B cell (primary cell): ENCODE results near the gene RAC2. TPM values are rescaled to one million over a fixed set of nuclear protein-coding genes. Genes with fewer than 3 reads are reported as not detected.

Experiments used
- ATAC-seq: fragments of 200-7000 bp; cut with Tn5 transposase; one replicate; pipeline ENCODE4 v1.10.0; 2021; ENCODE audit warnings: low read depth, mild to moderate bottlenecking, moderate number of reproducible peaks, moderate library complexity
- CTCF ChIA-PET: fragments of 350-600 bp; sonication (Branson Sonifier 250); formaldehyde crosslinking; loops from one replicate; lab custom pipeline; 2021; ENCODE audit warnings: antibody characterized with exemption, inconsistent platforms; lab: Charles Lee
- POLR2A ChIA-PET: fragments of 350-600 bp; sonication (Branson Sonifier 250); formaldehyde crosslinking; loops from one replicate; lab custom pipeline; 2021; ENCODE audit warnings: antibody characterized with exemption; lab: Charles Lee
- DNase-seq: peaks from one replicate; pipeline ENCODE4 v3.0.0; 2013
- H2AFZ ChIP-seq: 2 replicates; pipeline ENCODE4 v1.6.1; 2012; ENCODE audit warnings: mild to moderate bottlenecking, low read depth, low read length; ENCODE audit not compliant: insufficient read depth, poor library complexity, severe bottlenecking
- H3K27ac ChIP-seq, 2 donors: 1 replicate in 1 of 2; 2 replicates in 1 of 2; pipeline ENCODE4 v1.5.1; 2012 to 2013; ENCODE audit warnings: low read length in 2 of 2, mild to moderate bottlenecking in 2 of 2, moderate library complexity in 1 of 2
- H3K27me3 ChIP-seq, 4 experiments: fragments of 200-600 bp in 1 of 4; sonication (generic) in 1 of 4; replicated peaks in 1 of 4; 1 replicate in 2 of 4; 2 replicates in 2 of 4; pipeline versions ENCODE4 v1.6.1 to v1.7.0; 2013 to 2016; ENCODE audit warnings: low read length in 3 of 4, mild to moderate bottlenecking in 2 of 4, mixed read lengths in 1 of 4, moderate library complexity in 1 of 4; ENCODE audit not compliant: insufficient read depth in 4 of 4, control insufficient read depth in 3 of 4; ENCODE audit errors: control extremely low read depth in 1 of 4
- H3K36me3 ChIP-seq, 2 experiments: replicated peaks in 1 of 2; 1 replicate in 1 of 2; 2 replicates in 1 of 2; pipeline versions ENCODE4 v1.6.1 to v1.7.1; 2013; ENCODE audit warnings: low read length in 1 of 2; ENCODE audit not compliant: insufficient read depth in 2 of 2, control insufficient read depth in 1 of 2; ENCODE audit errors: control extremely low read depth in 1 of 2, extremely low read depth in 1 of 2
- H3K4me1 ChIP-seq, 2 donors: fragments of 200-600 bp in 1 of 2; sonication (generic) in 1 of 2; 1 replicate in 1 of 2; 2 replicates in 1 of 2; pipeline versions ENCODE4 v1.5.1 to v1.6.1; 2013 to 2017; ENCODE audit warnings: low read length in 2 of 2; ENCODE audit not compliant: control insufficient read depth in 2 of 2, insufficient read depth in 2 of 2
- H3K4me2 ChIP-seq: replicated peaks from 2 replicates; pipeline ENCODE3; 2012; ENCODE audit warnings: mild to moderate bottlenecking, low read depth, low read length; ENCODE audit not compliant: poor library complexity, severe bottlenecking
- H3K4me3 ChIP-seq, 5 experiments: fragments of 200-600 bp in 1 of 5; sonication (generic) in 1 of 5; 1 replicate in 3 of 5; 2 replicates in 2 of 5; pipeline versions ENCODE4 v1.5.1 to v1.7.0; 2011 to 2016; ENCODE audit warnings: low read length in 4 of 5, mild to moderate bottlenecking in 4 of 5, low read depth in 2 of 5, control low read depth in 1 of 5, moderate library complexity in 1 of 5; ENCODE audit not compliant: insufficient read depth in 1 of 5; ENCODE audit errors: control extremely low read depth in 1 of 5, extremely low read depth in 1 of 5
- H3K79me2 ChIP-seq: fragments of 200-600 bp; sonication (generic); one replicate; pipeline ENCODE4 v1.6.0; 2016; ENCODE audit warnings: low read length; ENCODE audit not compliant: control insufficient read depth, insufficient read depth
- H3K9ac ChIP-seq: fragments of 200-600 bp; sonication (generic); 2 replicates; pipeline ENCODE4 v1.6.1; 2017; ENCODE audit warnings: mild to moderate bottlenecking, low read length, moderate library complexity
- H3K9me3 ChIP-seq, 3 donors: one replicate each; pipeline versions ENCODE4 v1.6.1 to v1.7.1; 2013; ENCODE audit warnings: low read length in 2 of 3; ENCODE audit not compliant: control insufficient read depth in 2 of 3, insufficient read depth in 1 of 3; ENCODE audit errors: control extremely low read depth in 1 of 3
- H4K20me1 ChIP-seq: 2 replicates; pipeline ENCODE4 v1.6.0; 2012; ENCODE audit warnings: mild to moderate bottlenecking, low read length; ENCODE audit not compliant: insufficient read depth, control insufficient read depth, poor library complexity, severe bottlenecking
- H3K27ac Mint-ChIP-seq: one replicate; pipeline ENCODE4 v1.8.0; 2021; ENCODE audit warnings: mixed read lengths
- H3K27me3 Mint-ChIP-seq: one replicate; pipeline ENCODE4 v1.8.0; 2021; ENCODE audit warnings: mixed read lengths
- H3K4me1 Mint-ChIP-seq: one replicate; pipeline ENCODE4 v1.8.0; 2021; ENCODE audit warnings: mixed read lengths
- H3K4me3 Mint-ChIP-seq: one replicate; pipeline ENCODE4 v1.8.0; 2021; ENCODE audit warnings: mixed read lengths
- H3K9me3 Mint-ChIP-seq: one replicate; pipeline ENCODE4 v1.8.0; 2022; ENCODE audit warnings: mixed read lengths; ENCODE audit not compliant: insufficient read depth
- CTCF ChIP-seq: fragments of 200-600 bp; IDR thresholded peaks from one replicate; pipeline ENCODE4 v1.8.0; 2022; ENCODE audit warnings: antibody characterized with exemption, mild to moderate bottlenecking
- EZH2 ChIP-seq: IDR thresholded peaks from 2 replicates; pipeline ENCODE4 v1.6.1; 2012; ENCODE audit warnings: borderline replicate concordance, low read depth, mild to moderate bottlenecking, moderate library complexity, low read length; ENCODE audit not compliant: insufficient read depth, poor library complexity, severe bottlenecking
- WGBS: methylation state at CpG from one replicate; pipeline ENCODE4 v1.1.5; 2013; ENCODE audit warnings: missing lambda C conversion rate; ENCODE audit not compliant: insufficient coverage; 5-methylcytosine and 5-hydroxymethylcytosine counted together
- intact Hi-C: fragments of 100-400 bp; cut with micrococcal nuclease; formaldehyde crosslinking; loops from one replicate; pipeline ENCODE4 v1.10.0; 2022
- polyA plus RNA-seq: library from polyadenylated mRNA; depleted of rRNA; stranded (reverse); fragments of >200 nt; gene quantifications from 2 replicates; pipeline ENCODE4 v1.2.3, GENCODE V29; 2012
- total RNA-seq, 2 donors: library from RNA; stranded (reverse); fragments of 120-200 nt in 1 of 2; gene quantifications; 1 replicate in 1 of 2; 2 replicates in 1 of 2; pipeline versions ENCODE4 v1.2.3 to v1.2.4, GENCODE V29; 2013 to 2022

The RAC2 gene
- total and polyA plus RNA-seq, 2 donors (not counting 1 experiment from before 2014, with no cell fraction given), result 273 to 776 TPM

- Mint-ChIP-seq H3K9me3 (no peaks in the 10 kb centered on the region), H3K4me3 (peak overlapping the region; percentile 93), H3K27me3 (no peaks in the 10 kb centered on the region), H3K4me1 (peaks cover 33% of the 10 kb centered on the region), H3K27ac (peak overlapping the region; percentile 97)
- CTCF ChIA-PET, result interaction anchor here (1.0 to 13.1 kb wide), 13 partner anchors 15 to 191 kb away, joined by 3 to 377 read pairs (median 12); partner anchors contain the start of genes CYTH4 and RAC2
- intact Hi-C loops, result loop anchor here (1.0 to 5.0 kb wide), 6 partner anchors 16 to 301 kb away; partner anchors contain the start of gene CYTH4
- ATAC-seq, result no peak
- H3K4me3 ChIP-seq, result peak overlapping the region in 4 of 5 experiments; percentile 67 to 93 (median 71)
- peak overlapping the region; percentile 84 for H2AFZ ChIP-seq
- POLR2A ChIA-PET, result no interaction called here
- peaks cover 4% of the 10 kb centered on the region for H3K79me2 ChIP-seq
- H3K9ac ChIP-seq, result peak overlapping the region; percentile 75
- peaks cover 0 to 17% (median 12%) of the 10 kb centered on the region in 3 donors for H3K9me3 ChIP-seq
- TF ChIP-seq EZH2 (no peak), CTCF (no peak)
- H3K36me3 ChIP-seq, result no peaks in the 10 kb centered on the region
- peak overlapping the region; percentile 69 to 79 for H3K27ac ChIP-seq
- no peaks in the 10 kb centered on the region for H4K20me1 ChIP-seq
- peaks cover 21 to 28% of the 10 kb centered on the region in 2 donors for H3K4me1 ChIP-seq
- WGBS, result 38% methylated on average over 17 of the region's 18 CpGs
- DNase-seq, result peak; percentile 32
- H3K4me2 ChIP-seq, result peak overlapping the region; percentile 83
- H3K27me3 ChIP-seq, result no peaks in the 10 kb centered on the region
These were observed 22.6 kb upstream of the RAC2 start for GRCh38 chr22:37266581-37267134.
